GM23338 (cell line): ENCODE measurements around the gene ANKRD23. TPM values are rescaled to one million over a fixed set of nuclear protein-coding genes. Genes with fewer than 3 reads are reported as not detected.

Experiments
- ATAC-seq: fragments of 200-7000 bp; cut with Tn5 transposase; 3 replicates; pipeline ENCODE4 v1.9.1; 2020
- DNase-seq: peaks from one replicate; pipeline ENCODE4 v3.0.0-alpha.2; 2015; ENCODE audit warnings: low spot score
- H2AFZ ChIP-seq: fragments of 200-600 bp; sonication (generic); 2 replicates; pipeline ENCODE4 v1.8.0; 2016; ENCODE audit warnings: antibody characterized with exemption, mild to moderate bottlenecking, moderate library complexity
- H3F3A ChIP-seq: fragments of 200-600 bp; sonication (generic); replicated peaks from 2 replicates; pipeline ENCODE4 v1.8.0; 2017; ENCODE audit warnings: antibody characterized with exemption, mixed run types, low read depth
- H3K27ac ChIP-seq: fragments of 200-600 bp; sonication (generic); 2 replicates; pipeline ENCODE4 v1.6.1; 2016; ENCODE audit warnings: low read depth
- H3K27me3 ChIP-seq: fragments of 200-600 bp; sonication (generic); 2 replicates; pipeline ENCODE4 v1.8.0; 2016; ENCODE audit warnings: mild to moderate bottlenecking, mixed run types, moderate library complexity; ENCODE audit not compliant: insufficient read depth
- H3K36me3 ChIP-seq: fragments of 200-600 bp; sonication (generic); 2 replicates; pipeline ENCODE4 v1.8.0; 2016; ENCODE audit warnings: mild to moderate bottlenecking; ENCODE audit not compliant: insufficient read depth
- H3K4me1 ChIP-seq: fragments of 200-600 bp; sonication (generic); 2 replicates; pipeline ENCODE4 v1.8.0; 2016; ENCODE audit warnings: mild to moderate bottlenecking, moderate library complexity; ENCODE audit not compliant: insufficient read depth
- H3K4me2 ChIP-seq: fragments of 200-600 bp; sonication (generic); 2 replicates; pipeline ENCODE4 v1.7.1; 2017; ENCODE audit warnings: mixed run types
- H3K4me3 ChIP-seq: fragments of 200-600 bp; sonication (generic); 2 replicates; pipeline ENCODE4 v1.6.1; 2016; ENCODE audit warnings: mixed run types
- H3K79me2 ChIP-seq: fragments of 200-600 bp; sonication (generic); replicated peaks from 2 replicates; pipeline ENCODE4 v1.8.0; 2017; ENCODE audit warnings: mild to moderate bottlenecking; ENCODE audit not compliant: insufficient read depth
- H3K9me2 ChIP-seq: fragments of 200-600 bp; sonication (generic); 2 replicates; pipeline ENCODE4 v1.8.0; 2017; ENCODE audit not compliant: insufficient read depth
- H4K20me1 ChIP-seq: fragments of 200-600 bp; sonication (generic); replicated peaks from 2 replicates; pipeline ENCODE4 v1.8.0; 2017; ENCODE audit warnings: mild to moderate bottlenecking; ENCODE audit not compliant: insufficient read depth
- H3K27ac Mint-ChIP-seq: 2 replicates; pipeline ENCODE4 v1.8.0; 2020; ENCODE audit warnings: inconsistent platforms, mild to moderate bottlenecking, moderate library complexity, mixed read lengths
- H3K27me3 Mint-ChIP-seq: 3 replicates; pipeline ENCODE4 v1.8.0; 2022; ENCODE audit warnings: low read depth, mild to moderate bottlenecking, moderate library complexity, mixed read lengths, inconsistent platforms; ENCODE audit not compliant: insufficient read depth, poor library complexity
- H3K36me3 Mint-ChIP-seq: 3 replicates; pipeline ENCODE4 v1.8.0; 2021; ENCODE audit warnings: low read depth, mild to moderate bottlenecking, inconsistent platforms, moderate library complexity, mixed read lengths
- H3K4me1 Mint-ChIP-seq: 3 replicates; pipeline ENCODE4 v1.8.0; 2020; ENCODE audit warnings: mild to moderate bottlenecking, inconsistent platforms, mixed read lengths
- H3K4me3 Mint-ChIP-seq: 3 replicates; pipeline ENCODE4 v1.8.0; 2021; ENCODE audit warnings: moderate library complexity, mild to moderate bottlenecking, inconsistent platforms, mixed read lengths
- H3K9me3 Mint-ChIP-seq: 3 replicates; pipeline ENCODE4 v1.8.0; 2020; ENCODE audit warnings: moderate library complexity, mild to moderate bottlenecking, inconsistent platforms, mixed read lengths
- CREB1 ChIP-seq: fragments of 250-450 bp; sonication (Bioruptor Pico); IDR thresholded peaks from 2 replicates; pipeline ENCODE4 v1.5.0; 2020; ENCODE audit warnings: low read depth, mild to moderate bottlenecking, moderate library complexity
- ETS1 ChIP-seq: IDR thresholded peaks from 2 replicates; pipeline ENCODE4 v1.6.1; 2016; ENCODE audit warnings: antibody characterized with exemption
- EZH2 ChIP-seq: fragments of 200-600 bp; sonication (generic); IDR thresholded peaks from one replicate; pipeline ENCODE4 v1.8.0; 2017; ENCODE audit warnings: antibody characterized with exemption, mild to moderate bottlenecking, low read depth; ENCODE audit not compliant: unreplicated experiment
- EZH2phosphoT487 ChIP-seq: fragments of 200-600 bp; sonication (generic); IDR thresholded peaks from one replicate; pipeline ENCODE4 v1.8.1; 2018; ENCODE audit warnings: antibody characterized with exemption; ENCODE audit not compliant: unreplicated experiment
- JUNB ChIP-seq: IDR thresholded peaks from one replicate; pipeline ENCODE4 v1.6.1; 2016; ENCODE audit warnings: antibody characterized with exemption; ENCODE audit not compliant: unreplicated experiment
- NANOG ChIP-seq: IDR thresholded peaks from 2 replicates; pipeline ENCODE4 v1.6.1; 2016; ENCODE audit warnings: antibody characterized with exemption, borderline replicate concordance
- POLR2AphosphoS5 ChIP-seq: IDR thresholded peaks from 2 replicates; pipeline ENCODE4 v1.6.1; 2016; ENCODE audit warnings: antibody characterized with exemption, low read depth
- STAT1 ChIP-seq: IDR thresholded peaks from one replicate; pipeline ENCODE4 v1.6.1; 2016; ENCODE audit warnings: antibody characterized with exemption; ENCODE audit not compliant: unreplicated experiment
- ZNF114 ChIP-seq: fragments of 250-450 bp; sonication (Bioruptor Pico); IDR thresholded peaks from 2 replicates; pipeline ENCODE4 v1.5.0; 2020; ENCODE audit warnings: mild to moderate bottlenecking, moderate library complexity
- ZNF331 ChIP-seq: fragments of 250-450 bp; sonication (Bioruptor Pico); IDR thresholded peaks from 2 replicates; pipeline ENCODE4 v1.5.0; 2020; ENCODE audit warnings: low read depth, mild to moderate bottlenecking, moderate library complexity
- polyA plus RNA-seq: library from polyadenylated mRNA; unstranded; fragments of >200 nt; fragmentation: Nextera tagmentation; extraction: Ambion mirVana; gene quantifications from 2 replicates; pipeline ENCODE4 v1.2.1, GENCODE V29; 2016
- total RNA-seq: library from RNA; depleted of rRNA; stranded (reverse); fragments of >200 nt; shearing (Covaris generic); gene quantifications from 2 replicates; pipeline ENCODE4 v1.2.3, GENCODE V29; 2014
- TF ChIP-seq, protein P1 (sequence below): IDR thresholded peaks from one replicate; pipeline ENCODE4 v1.6.1; 2018; ENCODE audit warnings: antibody characterized with exemption; ENCODE audit not compliant: unreplicated experiment
- TF ChIP-seq, protein P2 (sequence below), 2 experiments: fragments of 200-600 bp in 1 of 2; sonication (generic) in 1 of 2; conservative IDR thresholded peaks; 2 replicates each; pipeline versions ENCODE4 v1.5.1 to v1.6.1; 2016 to 2017; ENCODE audit warnings: antibody characterized with exemption in 2 of 2, low read depth in 2 of 2, mild to moderate bottlenecking in 2 of 2, moderate library complexity in 1 of 2

The ANKRD23 gene
- total and polyA plus RNA-seq, 2 experiments from 2014 or later = 4.0 to 5.0 TPM

GRCh38 chr2:96864343-96865091 is 20.7 kb upstream of the ANKRD23 start:
- Mint-ChIP-seq H3K4me3 (no peak overlapping the region), H3K27me3 (peaks cover 11% of the 10 kb centered on the region), H3K27ac (no peak overlapping the region), H3K36me3 (peaks cover 71% of the 10 kb centered on the region), H3K4me1 (peaks cover 19% of the 10 kb centered on the region), H3K9me3 (no peaks in the 10 kb centered on the region; the same call in 2 of the 3 replicates)
- ATAC-seq = no peak
- DNase-seq = no peak
- H3F3A ChIP-seq = peaks cover 10% of the 10 kb centered on the region
- H3K9me2 ChIP-seq = no peaks in the 10 kb centered on the region
- H3K4me3 ChIP-seq = no peak overlapping the region
- peaks cover 30% of the 10 kb centered on the region; the same call in 1 of the 2 replicates for H3K36me3 ChIP-seq
- no peak overlapping the region for H3K27ac ChIP-seq
- H3K4me2 ChIP-seq = no peak overlapping the region
- H3K27me3 ChIP-seq = no peaks in the 10 kb centered on the region
- TF ChIP-seq POLR2AphosphoS5 = no peak
- no peak for TF ChIP-seq JUNB
- no peak for TF ChIP-seq ZNF331 (CRISPR knock-in tag)
- no peak for TF ChIP-seq ETS1
- TF ChIP-seq STAT1 = no peak
- TF ChIP-seq, protein P1, sequence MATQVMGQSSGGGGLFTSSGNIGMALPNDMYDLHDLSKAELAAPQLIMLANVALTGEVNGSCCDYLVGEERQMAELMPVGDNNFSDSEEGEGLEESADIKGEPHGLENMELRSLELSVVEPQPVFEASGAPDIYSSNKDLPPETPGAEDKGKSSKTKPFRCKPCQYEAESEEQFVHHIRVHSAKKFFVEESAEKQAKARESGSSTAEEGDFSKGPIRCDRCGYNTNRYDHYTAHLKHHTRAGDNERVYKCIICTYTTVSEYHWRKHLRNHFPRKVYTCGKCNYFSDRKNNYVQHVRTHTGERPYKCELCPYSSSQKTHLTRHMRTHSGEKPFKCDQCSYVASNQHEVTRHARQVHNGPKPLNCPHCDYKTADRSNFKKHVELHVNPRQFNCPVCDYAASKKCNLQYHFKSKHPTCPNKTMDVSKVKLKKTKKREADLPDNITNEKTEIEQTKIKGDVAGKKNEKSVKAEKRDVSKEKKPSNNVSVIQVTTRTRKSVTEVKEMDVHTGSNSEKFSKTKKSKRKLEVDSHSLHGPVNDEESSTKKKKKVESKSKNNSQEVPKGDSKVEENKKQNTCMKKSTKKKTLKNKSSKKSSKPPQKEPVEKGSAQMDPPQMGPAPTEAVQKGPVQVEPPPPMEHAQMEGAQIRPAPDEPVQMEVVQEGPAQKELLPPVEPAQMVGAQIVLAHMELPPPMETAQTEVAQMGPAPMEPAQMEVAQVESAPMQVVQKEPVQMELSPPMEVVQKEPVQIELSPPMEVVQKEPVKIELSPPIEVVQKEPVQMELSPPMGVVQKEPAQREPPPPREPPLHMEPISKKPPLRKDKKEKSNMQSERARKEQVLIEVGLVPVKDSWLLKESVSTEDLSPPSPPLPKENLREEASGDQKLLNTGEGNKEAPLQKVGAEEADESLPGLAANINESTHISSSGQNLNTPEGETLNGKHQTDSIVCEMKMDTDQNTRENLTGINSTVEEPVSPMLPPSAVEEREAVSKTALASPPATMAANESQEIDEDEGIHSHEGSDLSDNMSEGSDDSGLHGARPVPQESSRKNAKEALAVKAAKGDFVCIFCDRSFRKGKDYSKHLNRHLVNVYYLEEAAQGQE = no peak
- no peak for TF ChIP-seq ZNF114 (CRISPR knock-in tag)
- no peak overlapping the region for H2AFZ ChIP-seq
- H3K79me2 ChIP-seq = peaks cover 36% of the 10 kb centered on the region
- peaks cover 10% of the 10 kb centered on the region for H3K4me1 ChIP-seq
- no peaks in the 10 kb centered on the region; the same call in none of the 2 replicates for H4K20me1 ChIP-seq

- Mint-ChIP-seq H3K4me3 (no peak overlapping the region), H3K4me1 (peaks cover 27% of the 10 kb centered on the region), H3K36me3 (peaks cover 71% of the 10 kb centered on the region), H3K9me3 (no peaks in the 10 kb centered on the region; the same call in 2 of the 3 replicates), H3K27me3 (peaks cover 19% of the 10 kb centered on the region), H3K27ac (no peak overlapping the region; the same call in 1 of the 2 replicates)
- peaks cover 17% of the 10 kb centered on the region for H3K4me1 ChIP-seq
- H3K36me3 ChIP-seq = peaks cover 30% of the 10 kb centered on the region; the same call in 1 of the 2 replicates
- peaks cover 33% of the 10 kb centered on the region for H3K79me2 ChIP-seq
- ATAC-seq (no peak), DNase-seq (no peak)
- no peaks in the 10 kb centered on the region for H3K9me2 ChIP-seq
- no peaks in the 10 kb centered on the region for H3K27me3 ChIP-seq
- peaks cover 17% of the 10 kb centered on the region for H3F3A ChIP-seq
- no peak overlapping the region for H2AFZ ChIP-seq
- H3K4me3 ChIP-seq = no peak overlapping the region
- H3K27ac ChIP-seq = no peak overlapping the region
- no peak overlapping the region for H3K4me2 ChIP-seq
- no peaks in the 10 kb centered on the region; the same call in none of the 2 replicates for H4K20me1 ChIP-seq
- TF ChIP-seq JUNB (no peak), EZH2 (no peak), ZNF114 (CRISPR knock-in tag) (no peak), NANOG (no peak), CREB1 (CRISPR knock-in tag) (no peak), ZNF331 (CRISPR knock-in tag) (no peak), STAT1 (no peak), EZH2phosphoT487 (no peak)
- TF ChIP-seq, protein P2, sequence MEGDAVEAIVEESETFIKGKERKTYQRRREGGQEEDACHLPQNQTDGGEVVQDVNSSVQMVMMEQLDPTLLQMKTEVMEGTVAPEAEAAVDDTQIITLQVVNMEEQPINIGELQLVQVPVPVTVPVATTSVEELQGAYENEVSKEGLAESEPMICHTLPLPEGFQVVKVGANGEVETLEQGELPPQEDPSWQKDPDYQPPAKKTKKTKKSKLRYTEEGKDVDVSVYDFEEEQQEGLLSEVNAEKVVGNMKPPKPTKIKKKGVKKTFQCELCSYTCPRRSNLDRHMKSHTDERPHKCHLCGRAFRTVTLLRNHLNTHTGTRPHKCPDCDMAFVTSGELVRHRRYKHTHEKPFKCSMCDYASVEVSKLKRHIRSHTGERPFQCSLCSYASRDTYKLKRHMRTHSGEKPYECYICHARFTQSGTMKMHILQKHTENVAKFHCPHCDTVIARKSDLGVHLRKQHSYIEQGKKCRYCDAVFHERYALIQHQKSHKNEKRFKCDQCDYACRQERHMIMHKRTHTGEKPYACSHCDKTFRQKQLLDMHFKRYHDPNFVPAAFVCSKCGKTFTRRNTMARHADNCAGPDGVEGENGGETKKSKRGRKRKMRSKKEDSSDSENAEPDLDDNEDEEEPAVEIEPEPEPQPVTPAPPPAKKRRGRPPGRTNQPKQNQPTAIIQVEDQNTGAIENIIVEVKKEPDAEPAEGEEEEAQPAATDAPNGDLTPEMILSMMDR (conservative IDR thresholded peaks at IDR 0.05; ENCODE audit: low read depth in 2 of 2) = no peak
Observed at GRCh38 chr2:96863575-96864342, 19.9 kb upstream of the ANKRD23 start.
